ENCODE measurements around the gene TNNT1.

Gene TNNT1

GRCh38 chr19:55091126-55091910, 57.7 kb downstream of the TNNT1 start:
- TF ChIP-seq ZBTB17 (tag by site-specific recombination; IDR thresholded peaks at IDR 0.05) (no peak), ZNF426 (tag by site-specific recombination; IDR thresholded peaks at IDR 0.05) (no peak), KLF9 (tag by site-specific recombination; IDR thresholded peaks at IDR 0.05; ENCODE audit: low read depth) (no peak), ZNF184 (tag by site-specific recombination; IDR thresholded peaks at IDR 0.05) (no peak), ZSCAN16 (tag by site-specific recombination; IDR thresholded peaks at IDR 0.05) (no peak), ZFHX2 (tag by site-specific recombination; conservative IDR thresholded peaks at IDR 0.05) (no peak)
- Histone ChIP-seq H3K4me1 (ENCODE audit: control insufficient read depth, insufficient read depth, low read length) (no peaks in the 10 kb centered on the region), H3K27ac (ENCODE audit: extremely low read depth, low read depth, low read length) (no peak overlapping the region), H3K36me3 (ENCODE audit: control insufficient read depth in 2 of 2, insufficient read depth in 1 of 2, low read length in 2 of 2) (peaks cover 4 to 44% of the 10 kb centered on the region in 2 experiments; a peak in 2 of 3 replicates), H3K9me3 (ENCODE audit: control insufficient read depth, insufficient read depth, low read depth, low read length) (no peaks in the 10 kb centered on the region), H3K4me3 (ENCODE audit: low read depth, low read length) (no peak overlapping the region)
- CTCF ChIA-PET: interaction anchor here (0.5 to 3.4 kb wide), 7 partner anchors 9 to 620 kb away, joined by 3 to 35 read pairs (median 3); no protein-coding TSS in a partner anchor
- POLR2A ChIA-PET: no interaction called here

GRCh38 chr19:55090564-55090963, 58.4 kb downstream of the TNNT1 start:
- POLR2A ChIA-PET: no interaction called here
- Histone ChIP-seq H3K4me3 (ENCODE audit: low read depth, low read length) (no peak overlapping the region), H3K4me1 (ENCODE audit: control insufficient read depth, insufficient read depth, low read length) (no peaks in the 10 kb centered on the region), H3K9me3 (ENCODE audit: control insufficient read depth, insufficient read depth, low read depth, low read length) (no peaks in the 10 kb centered on the region), H3K27ac (ENCODE audit: extremely low read depth, low read depth, low read length) (no peak overlapping the region), H3K36me3 (ENCODE audit: control insufficient read depth in 2 of 2, insufficient read depth in 1 of 2, low read length in 2 of 2) (peaks cover 4 to 44% of the 10 kb centered on the region in 2 experiments; a peak in 2 of 3 replicates)
- TF ChIP-seq INSM2 (tag by site-specific recombination; IDR thresholded peaks at IDR 0.05): no peak
- TF ChIP-seq ZNF785 (tag by site-specific recombination; IDR thresholded peaks at IDR 0.05): no peak
- TF ChIP-seq ZNF561 (tag by site-specific recombination; IDR thresholded peaks at IDR 0.05; ENCODE audit: borderline replicate concordance): no peak
- no peak for TF ChIP-seq KLF9 (tag by site-specific recombination; IDR thresholded peaks at IDR 0.05; ENCODE audit: low read depth)
- TF ChIP-seq HOXD13 (CRISPR knock-in tag; IDR thresholded peaks at IDR 0.05; ENCODE audit: borderline replicate concordance): no peak
- TF ChIP-seq ZNF324 (tag by site-specific recombination; IDR thresholded peaks at IDR 0.05): no peak
- TF ChIP-seq ZBTB8A (tag by site-specific recombination; IDR thresholded peaks at IDR 0.05): no peak
- TF ChIP-seq ZFHX2 (tag by site-specific recombination; conservative IDR thresholded peaks at IDR 0.05): no peak
- TF ChIP-seq ZNF555 (tag by site-specific recombination; conservative IDR thresholded peaks at IDR 0.05): no peak
- no peak for TF ChIP-seq ZNF585B (tag by site-specific recombination; IDR thresholded peaks at IDR 0.05)
- TF ChIP-seq ZNF10 (tag by site-specific recombination; IDR thresholded peaks at IDR 0.05): no peak
- no peak for TF ChIP-seq ZNF174 (tag by site-specific recombination; IDR thresholded peaks at IDR 0.05)
- no peak for TF ChIP-seq HOXA7 (CRISPR knock-in tag; IDR thresholded peaks at IDR 0.05; ENCODE audit: borderline replicate concordance)
- no peak for TF ChIP-seq ZNF501 (tag by site-specific recombination; IDR thresholded peaks at IDR 0.05)
- no peak for TF ChIP-seq ZNF133 (tag by site-specific recombination; IDR thresholded peaks at IDR 0.05)
- TF ChIP-seq ZNF791 (tag by site-specific recombination; IDR thresholded peaks at IDR 0.05): no peak
- no peak for TF ChIP-seq ZNF664 (tag by site-specific recombination; IDR thresholded peaks at IDR 0.05)
- CTCF ChIA-PET: interaction anchor here (0.5 to 3.4 kb wide), 7 partner anchors 10 to 619 kb away, joined by 3 to 35 read pairs (median 3); partner anchors contain the start of genes DNAAF3 and RDH13
